A204.1 (cell line): ENCODE results near the gene IGHMBP2.

Experiments
- FAIRE-seq: peaks from 2 replicates; lab custom pipeline; 2012; peaks lifted over from hg19 to GRCh38; lab: Jason Lieb, UNC

The IGHMBP2 gene

GRCh38 chr11:68890490-68891231, 13.0 kb upstream of the IGHMBP2 start:
- FAIRE-seq, result no peak

- FAIRE-seq, result no peak
Measured at GRCh38 chr11:68891351-68891948, 12.2 kb upstream of the IGHMBP2 start.

DNA sequence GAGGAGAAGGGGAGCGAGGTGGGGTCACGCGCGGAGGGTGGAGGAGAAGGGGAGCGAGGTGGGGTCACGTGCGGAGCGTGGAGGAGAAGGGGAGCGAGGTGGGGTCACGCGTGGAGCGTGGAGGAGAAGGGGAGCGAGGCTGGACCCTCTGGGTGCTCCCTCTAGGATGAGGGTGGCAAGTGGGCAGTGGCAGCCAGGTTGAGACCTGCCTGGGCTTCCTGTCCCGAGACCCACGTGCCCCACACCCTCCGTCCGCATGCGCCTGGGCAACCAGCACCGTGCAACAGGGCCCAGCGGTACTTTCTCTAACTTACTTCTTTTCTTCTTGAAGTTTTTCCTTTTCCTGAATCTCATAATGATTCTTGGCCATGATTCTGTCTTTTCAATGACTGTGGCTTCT, 11.1 kb upstream of the IGHMBP2 start:
- FAIRE-seq, result no peak

GRCh38 chr11:68893282-68893681, 10.4 kb upstream of the IGHMBP2 start:
- FAIRE-seq, result no peak

GRCh38 chr11:68896171-68896959, 7.3 kb upstream of the IGHMBP2 start:
- FAIRE-seq, result no peak

- no peak for FAIRE-seq
Measured at GRCh38 chr11:68897441-68897840, 6.2 kb upstream of the IGHMBP2 start.

GRCh38 chr11:68900835-68901381, 2.8 kb upstream of the IGHMBP2 start:
- FAIRE-seq, result no peak

- no peak for FAIRE-seq
Measured at GRCh38 chr11:68904248-68904847, 657 bp downstream of the IGHMBP2 start.

GRCh38 chr11:68905421-68906360, 2.0 kb downstream of the IGHMBP2 start:
- FAIRE-seq, result no peak

DNA sequence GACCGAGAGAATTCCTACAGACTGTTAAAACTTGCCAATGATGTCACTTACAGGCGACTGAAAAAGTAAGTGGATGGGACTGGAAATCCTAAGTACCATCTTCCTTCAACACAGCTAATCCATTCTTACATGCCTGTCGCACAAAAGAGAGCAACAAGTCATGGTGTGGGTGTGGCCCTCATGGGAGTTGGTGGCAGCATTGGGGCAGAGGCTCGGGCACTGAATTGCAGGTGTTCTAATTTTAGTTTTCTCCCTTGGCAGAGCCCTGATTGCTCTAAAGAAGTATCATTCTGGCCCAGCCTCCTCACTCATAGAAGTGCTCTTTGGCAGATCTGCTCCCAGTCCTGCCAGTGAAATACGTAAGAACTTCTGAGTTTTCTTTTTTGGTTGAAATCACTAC, 4.6 kb downstream of the IGHMBP2 start:
- no peak for FAIRE-seq

DNA sequence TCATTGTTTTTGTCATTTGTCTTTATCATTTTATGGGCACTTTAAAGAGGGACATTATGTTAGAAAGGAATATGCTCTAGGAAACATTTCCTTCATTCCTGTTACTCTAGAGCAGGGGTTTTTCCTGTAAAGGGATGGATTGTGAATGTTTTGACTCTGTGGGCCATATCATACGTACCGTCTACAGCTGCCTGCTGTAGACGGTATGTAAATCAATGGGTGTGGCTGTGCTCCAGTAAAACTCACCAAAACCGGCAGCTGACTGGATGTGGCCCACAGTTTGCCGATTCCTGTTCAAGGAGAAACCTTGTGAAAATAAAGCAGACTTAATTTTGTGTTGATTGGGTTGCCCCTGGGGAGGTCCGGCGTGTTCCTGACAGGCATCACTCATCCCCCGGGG, 7.3 kb downstream of the IGHMBP2 start:
- FAIRE-seq, result no peak

GRCh38 chr11:68911731-68912130, 8.0 kb downstream of the IGHMBP2 start:
- no peak for FAIRE-seq

DNA sequence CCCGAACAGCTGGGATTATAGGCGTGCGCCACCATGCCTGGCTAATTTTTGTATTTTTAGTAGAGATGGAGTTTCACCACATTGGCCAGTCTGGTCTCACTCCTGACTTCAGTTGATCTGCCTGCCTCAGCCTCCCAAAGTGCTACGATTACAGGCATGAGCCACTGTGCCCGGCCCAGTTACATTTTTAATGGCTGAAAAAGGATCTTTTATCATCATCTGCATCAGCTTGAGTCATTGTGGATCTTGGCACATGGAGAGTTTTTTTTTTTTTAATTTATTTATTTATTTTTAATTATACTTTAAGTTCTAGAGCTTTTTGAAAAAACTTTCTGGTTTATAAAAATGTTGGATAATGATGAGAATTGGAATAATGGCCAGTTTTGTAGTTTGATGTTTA, 8.6 kb downstream of the IGHMBP2 start:
- FAIRE-seq, result no peak

- no peak for FAIRE-seq
Measured at GRCh38 chr11:68913188-68913587, 9.5 kb downstream of the IGHMBP2 start.

GRCh38 chr11:68914761-68915160, 11.1 kb downstream of the IGHMBP2 start:
- no peak for FAIRE-seq

- no peak for FAIRE-seq
Measured at GRCh38 chr11:68916439-68916838, 12.7 kb downstream of the IGHMBP2 start.

GRCh38 chr11:68923614-68924013, 19.9 kb downstream of the IGHMBP2 start:
- FAIRE-seq, result no peak

- FAIRE-seq, result no peak
Measured at GRCh38 chr11:68924073-68924925, 20.6 kb downstream of the IGHMBP2 start.

GRCh38 chr11:68925611-68926010, 21.9 kb downstream of the IGHMBP2 start:
- FAIRE-seq, result no peak
